Thoracic aorta (tissue), 2 donors: Measurements from ENCODE around the gene PHF12. TPM values are rescaled to one million over a fixed set of nuclear protein-coding genes. Genes with fewer than 3 reads are reported as not detected.

Experiments used
- ATAC-seq: fragments of 150-250 bp; one replicate; pipeline ENCODE4 v1.8.0; 2017; ENCODE audit warnings: low read depth; ENCODE audit not compliant: insufficient number of reproducible peaks, low FRiP score
- DNase-seq: peaks from one replicate; pipeline ENCODE4 v3.0.0-alpha.2; 2020; ENCODE audit warnings: low spot score
- H3K27ac ChIP-seq, 2 donors: fragments of 200-600 bp; sonication (generic); 1 replicate in 1 of 2; 2 replicates in 1 of 2; pipeline ENCODE4 v1.5.1; 2016; ENCODE audit warnings: mild to moderate bottlenecking in 2 of 2, moderate library complexity in 2 of 2
- H3K27me3 ChIP-seq: fragments of 200-600 bp; sonication (generic); replicated peaks from 2 replicates; pipeline ENCODE4 v1.6.0; 2016; ENCODE audit warnings: mild to moderate bottlenecking; ENCODE audit not compliant: insufficient read depth
- H3K36me3 ChIP-seq: fragments of 200-600 bp; sonication (generic); one replicate; pipeline ENCODE4 v1.5.1; 2016
- H3K4me1 ChIP-seq, 2 donors: fragments of 200-600 bp; sonication (generic); 1 replicate in 1 of 2; 2 replicates in 1 of 2; pipeline versions ENCODE4 v1.5.1 to v1.6.0; 2016; ENCODE audit warnings: low read depth in 2 of 2, mild to moderate bottlenecking in 1 of 2; ENCODE audit not compliant: control insufficient read depth in 1 of 2
- H3K4me3 ChIP-seq: fragments of 200-600 bp; sonication (generic); 2 replicates; pipeline ENCODE4 v1.5.1; 2016; ENCODE audit warnings: mild to moderate bottlenecking
- H3K9me3 ChIP-seq: fragments of 200-600 bp; sonication (generic); 2 replicates; pipeline ENCODE4 v1.5.1; 2016
- total RNA-seq, 2 donors: library from RNA; depleted of rRNA; stranded (reverse); fragments of >200 nt; gene quantifications; one replicate each; pipeline versions ENCODE4 v1.1.0 to v1.2.3, GENCODE V29; 2016
- TF ChIP-seq, protein P1 (sequence below): fragments of 200-600 bp; sonication (generic); IDR thresholded peaks from one replicate; pipeline ENCODE4 v1.5.1; 2019; ENCODE audit warnings: antibody characterized with exemption

PHF12 gene
- total RNA-seq, 2 donors from 2014 or later = 46.4 to 99.4 TPM

DNA sequence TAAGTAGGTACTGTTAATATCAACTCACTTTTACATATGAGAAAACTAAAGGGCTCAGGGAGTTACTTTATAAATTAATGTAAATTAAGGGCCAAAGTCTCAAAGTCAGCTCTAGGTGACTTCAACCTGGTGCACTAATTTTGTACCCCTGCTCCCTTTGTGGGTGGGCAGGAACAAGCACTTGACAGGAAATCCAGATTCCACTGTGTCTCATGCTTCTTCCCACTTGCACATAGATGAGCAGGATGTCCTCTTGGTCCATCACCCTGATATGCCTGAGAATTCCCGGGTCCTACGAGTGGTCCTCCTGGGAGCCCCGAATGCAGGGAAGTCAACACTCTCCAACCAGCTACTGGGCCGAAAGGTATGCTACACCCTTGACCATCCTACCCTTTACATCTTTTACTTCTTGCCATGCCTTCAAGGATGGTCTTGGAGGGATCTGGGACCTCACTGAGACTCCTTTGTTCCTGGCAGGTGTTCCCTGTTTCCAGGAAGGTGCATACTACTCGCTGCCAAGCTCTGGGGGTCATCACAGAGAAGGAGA, 95.2 kb downstream of the PHF12 start:
- Histone ChIP-seq H3K36me3 (peaks cover 24% of the 10 kb centered on the region), H3K27ac (no peak overlapping the region), H3K27me3 (no peaks in the 10 kb centered on the region), H3K4me3 (no peak overlapping the region), H3K9me3 (no peaks in the 10 kb centered on the region), H3K4me1 (peaks cover 9 to 11% of the 10 kb centered on the region in 2 donors)
- ATAC-seq (no peak), DNase-seq (no peak)
- TF ChIP-seq, protein P1, sequence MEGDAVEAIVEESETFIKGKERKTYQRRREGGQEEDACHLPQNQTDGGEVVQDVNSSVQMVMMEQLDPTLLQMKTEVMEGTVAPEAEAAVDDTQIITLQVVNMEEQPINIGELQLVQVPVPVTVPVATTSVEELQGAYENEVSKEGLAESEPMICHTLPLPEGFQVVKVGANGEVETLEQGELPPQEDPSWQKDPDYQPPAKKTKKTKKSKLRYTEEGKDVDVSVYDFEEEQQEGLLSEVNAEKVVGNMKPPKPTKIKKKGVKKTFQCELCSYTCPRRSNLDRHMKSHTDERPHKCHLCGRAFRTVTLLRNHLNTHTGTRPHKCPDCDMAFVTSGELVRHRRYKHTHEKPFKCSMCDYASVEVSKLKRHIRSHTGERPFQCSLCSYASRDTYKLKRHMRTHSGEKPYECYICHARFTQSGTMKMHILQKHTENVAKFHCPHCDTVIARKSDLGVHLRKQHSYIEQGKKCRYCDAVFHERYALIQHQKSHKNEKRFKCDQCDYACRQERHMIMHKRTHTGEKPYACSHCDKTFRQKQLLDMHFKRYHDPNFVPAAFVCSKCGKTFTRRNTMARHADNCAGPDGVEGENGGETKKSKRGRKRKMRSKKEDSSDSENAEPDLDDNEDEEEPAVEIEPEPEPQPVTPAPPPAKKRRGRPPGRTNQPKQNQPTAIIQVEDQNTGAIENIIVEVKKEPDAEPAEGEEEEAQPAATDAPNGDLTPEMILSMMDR = no peak

- DNase-seq (no peak), ATAC-seq (peak; percentile 8)
- Histone ChIP-seq H3K4me1 (peaks cover 9 to 11% of the 10 kb centered on the region in 2 donors), H3K27ac (peak overlapping the region; percentile 72 to 73), H3K4me3 (peak overlapping the region; percentile 81), H3K27me3 (no peaks in the 10 kb centered on the region), H3K9me3 (no peaks in the 10 kb centered on the region), H3K36me3 (peaks cover 21% of the 10 kb centered on the region)
- TF ChIP-seq, protein P1 = no peak
Observed at GRCh38 chr17:28855336-28855679, 96.0 kb downstream of the PHF12 start.

Other genes with a start within 250 kb of the PHF12 start
- 1 to 10 TPM; 1.1 to 1.8 TPM for gene PROCA1, start 239.6 kb downstream of the PHF12 start, total RNA-seq
- 100 to 1,000 TPM; 288 to 381 TPM for gene RAB34, start 233.7 kb downstream of the PHF12 start, total RNA-seq
- 100 to 1,000 TPM; 279 to 387 TPM for gene RPL23A, start 231.5 kb downstream of the PHF12 start, total RNA-seq
- 1 to 10 TPM in 1 of 2 donors, not detected in 1; 1.9 TPM for gene TLCD1, start 225.3 kb downstream of the PHF12 start, total RNA-seq
- gene NEK8, start 222.7 kb downstream of the PHF12 start, total RNA-seq = 1 to 10 TPM; 1.5 to 2.2 TPM
- gene TRAF4, start 207.5 kb downstream of the PHF12 start, total RNA-seq = 10 to 100 TPM in 1 of 2 donors, 1 to 10 TPM in 1; 9.9 to 22.4 TPM
- gene FAM222B, start 108.7 kb downstream of the PHF12 start, total RNA-seq = 10 to 100 TPM; 19.9 to 23.4 TPM
- gene ERAL1, start 96.5 kb downstream of the PHF12 start, total RNA-seq = 10 to 100 TPM; 30.6 to 34.6 TPM
- 10 to 100 TPM; 71.3 to 92.1 TPM for gene FLOT2, start 53.8 kb downstream of the PHF12 start, total RNA-seq
- gene DHRS13, start 48.4 kb downstream of the PHF12 start, total RNA-seq = 10 to 100 TPM in 1 of 2 donors, 1 to 10 TPM in 1; 3.7 to 12.2 TPM
- not detected for gene SEZ6, start 54.5 kb upstream of the PHF12 start, total RNA-seq
- gene PIPOX, start 91.6 kb upstream of the PHF12 start, total RNA-seq = 1 to 10 TPM; 4.3 to 7.8 TPM
- gene MYO18A, start 228.9 kb upstream of the PHF12 start, total RNA-seq = 100 to 1,000 TPM; 106 to 332 TPM